Effector memory CD4-positive, alpha-beta T cell (primary cell): ENCODE data around the gene LENG9.

Experiments used
- DNase-seq, 3 donors: peaks; one replicate each; pipeline ENCODE4 v3.0.0-alpha.2; 2020
- H3K27ac ChIP-seq: 2 replicates; pipeline ENCODE4 v1.7.0; 2013; ENCODE audit warnings: mild to moderate bottlenecking, low read length, moderate library complexity; ENCODE audit not compliant: insufficient read depth, poor library complexity, severe bottlenecking
- H3K27me3 ChIP-seq: replicated peaks from 2 replicates; pipeline ENCODE4 v1.7.0; 2013; ENCODE audit warnings: mild to moderate bottlenecking, low read length; ENCODE audit not compliant: insufficient read depth, control insufficient read depth, poor library complexity, severe bottlenecking
- H3K36me3 ChIP-seq: 2 replicates; pipeline ENCODE4 v1.7.0; 2013; ENCODE audit warnings: mild to moderate bottlenecking, low read length, moderate library complexity; ENCODE audit not compliant: control insufficient read depth, insufficient read depth
- H3K4me1 ChIP-seq: 2 replicates; pipeline ENCODE4 v1.7.0; 2013; ENCODE audit warnings: low read length, mild to moderate bottlenecking; ENCODE audit not compliant: control insufficient read depth, insufficient read depth, poor library complexity, severe bottlenecking
- H3K4me3 ChIP-seq: 2 replicates; pipeline ENCODE4 v1.7.0; 2013; ENCODE audit warnings: low read length, low read depth, mild to moderate bottlenecking; ENCODE audit not compliant: insufficient read depth, poor library complexity, severe bottlenecking
- H3K9me3 ChIP-seq: 2 replicates; pipeline ENCODE4 v1.7.0; 2013; ENCODE audit warnings: mild to moderate bottlenecking, low read length, moderate library complexity; ENCODE audit not compliant: control insufficient read depth

Gene LENG9

DNA sequence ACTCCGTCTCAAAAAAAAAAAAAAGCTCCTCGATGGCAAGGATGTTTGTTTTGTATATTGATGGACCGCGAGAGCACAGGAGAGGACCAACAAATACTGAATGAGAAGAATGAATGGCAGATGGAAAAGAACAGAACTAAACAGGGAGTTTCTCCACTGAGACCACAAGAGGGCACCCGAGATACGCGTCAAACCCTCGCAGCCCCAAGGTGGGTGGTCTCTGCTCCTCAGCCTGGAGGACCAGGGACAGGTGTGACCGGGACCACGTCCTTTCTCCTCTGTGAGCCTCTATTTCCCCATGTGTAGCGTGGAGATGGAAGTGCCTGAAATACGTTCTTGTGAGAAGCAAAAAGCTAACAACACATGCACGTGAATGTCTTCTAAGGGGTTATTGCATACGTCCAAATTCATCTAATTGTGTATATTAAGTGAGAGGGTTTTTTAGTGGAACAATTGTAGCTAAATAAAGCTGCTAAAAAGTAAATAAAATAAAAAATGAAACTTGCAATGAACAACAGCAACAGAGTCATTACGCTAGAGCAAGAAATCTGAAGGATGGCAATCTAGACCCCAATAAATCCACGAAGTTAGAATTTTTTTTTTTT lies 17.9 kb upstream of the LENG9 start:
- Histone ChIP-seq H3K27me3 (no peaks in the 10 kb centered on the region), H3K36me3 (no peaks in the 10 kb centered on the region), H3K4me1 (no peaks in the 10 kb centered on the region), H3K9me3 (no peaks in the 10 kb centered on the region), H3K4me3 (no peak overlapping the region), H3K27ac (no peak overlapping the region)
- DNase-seq: no peak

DNA sequence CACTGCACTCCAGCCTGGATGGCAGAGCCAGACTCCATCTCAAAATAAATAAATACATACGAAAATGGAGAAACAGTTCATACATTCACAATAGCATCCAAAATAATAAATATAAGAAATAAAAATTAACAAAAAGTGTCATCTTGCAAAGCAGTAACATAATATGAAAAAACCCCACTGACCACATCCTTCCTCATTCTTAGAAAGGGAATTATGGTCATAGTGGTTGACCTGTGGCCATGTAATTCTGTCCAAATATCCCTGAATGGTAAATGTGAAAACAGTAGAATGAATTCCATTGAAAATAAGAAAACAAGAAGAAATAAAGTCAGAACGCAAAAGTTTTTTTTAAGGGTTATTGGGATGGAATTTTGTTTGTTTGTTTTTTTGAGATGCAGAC lies 16.5 kb upstream of the LENG9 start:
- no peaks in the 10 kb centered on the region for H3K27me3 ChIP-seq
- no peak overlapping the region for H3K27ac ChIP-seq
- no peaks in the 10 kb centered on the region for H3K9me3 ChIP-seq
- no peaks in the 10 kb centered on the region for H3K36me3 ChIP-seq
- no peak overlapping the region for H3K4me3 ChIP-seq
- H3K4me1 ChIP-seq: no peaks in the 10 kb centered on the region
- no peak for DNase-seq

DNA sequence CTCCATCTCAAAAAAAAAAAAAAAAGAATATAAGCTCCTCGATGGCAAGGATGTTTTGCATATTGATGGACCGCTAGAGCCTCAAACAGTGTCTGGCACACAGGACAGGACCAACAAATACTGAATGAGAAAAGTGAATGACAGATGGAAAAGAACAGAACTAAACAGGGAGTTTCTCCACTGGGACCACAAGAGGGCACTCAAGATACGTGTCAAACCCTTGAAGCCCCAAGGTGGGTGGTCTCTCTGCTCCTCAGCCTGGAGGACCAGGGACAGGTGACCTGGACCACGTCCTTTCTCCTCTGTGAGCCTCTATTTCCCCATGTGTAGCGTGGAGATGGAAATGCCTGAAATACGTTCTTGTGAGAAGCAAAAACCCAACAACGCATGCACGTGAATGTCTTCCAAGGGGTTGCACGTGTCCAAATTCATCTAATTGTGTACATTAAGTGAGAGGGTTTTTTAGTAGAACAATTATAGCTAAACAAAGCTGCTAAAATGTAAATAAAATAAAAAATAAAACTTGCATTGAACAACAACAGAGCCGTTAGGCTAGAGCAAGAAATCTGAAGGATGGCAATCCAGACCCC lies 15.2 kb upstream of the LENG9 start:
- no peak overlapping the region for H3K4me3 ChIP-seq
- no peak for DNase-seq
- no peaks in the 10 kb centered on the region for H3K27me3 ChIP-seq
- H3K36me3 ChIP-seq: no peaks in the 10 kb centered on the region
- H3K27ac ChIP-seq: no peak overlapping the region
- H3K4me1 ChIP-seq: no peaks in the 10 kb centered on the region
- H3K9me3 ChIP-seq: no peaks in the 10 kb centered on the region

DNA sequence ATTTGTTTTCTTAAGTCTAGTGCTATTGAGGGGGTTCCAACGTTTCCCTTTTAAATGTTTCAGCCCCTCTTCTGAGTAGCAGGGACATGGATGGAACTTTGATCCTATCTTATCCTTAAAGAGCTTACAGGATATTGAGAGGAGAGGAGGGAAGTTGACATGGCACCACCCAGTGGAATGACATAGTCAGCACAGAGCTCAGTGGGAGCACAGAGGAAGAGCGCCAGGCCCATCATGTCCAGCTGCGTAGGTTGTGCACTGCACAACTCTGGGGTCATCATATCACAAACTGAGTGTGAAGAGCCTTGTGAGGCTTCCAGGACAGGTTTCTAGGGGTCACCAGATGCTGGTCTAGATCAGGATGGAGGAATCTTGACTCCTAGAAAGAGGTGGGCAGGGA lies 14.1 kb upstream of the LENG9 start:
- Histone ChIP-seq H3K36me3 (no peaks in the 10 kb centered on the region), H3K27ac (no peak overlapping the region), H3K4me3 (no peak overlapping the region), H3K27me3 (no peaks in the 10 kb centered on the region), H3K4me1 (peaks cover 2% of the 10 kb centered on the region), H3K9me3 (no peaks in the 10 kb centered on the region)
- no peak for DNase-seq

DNA sequence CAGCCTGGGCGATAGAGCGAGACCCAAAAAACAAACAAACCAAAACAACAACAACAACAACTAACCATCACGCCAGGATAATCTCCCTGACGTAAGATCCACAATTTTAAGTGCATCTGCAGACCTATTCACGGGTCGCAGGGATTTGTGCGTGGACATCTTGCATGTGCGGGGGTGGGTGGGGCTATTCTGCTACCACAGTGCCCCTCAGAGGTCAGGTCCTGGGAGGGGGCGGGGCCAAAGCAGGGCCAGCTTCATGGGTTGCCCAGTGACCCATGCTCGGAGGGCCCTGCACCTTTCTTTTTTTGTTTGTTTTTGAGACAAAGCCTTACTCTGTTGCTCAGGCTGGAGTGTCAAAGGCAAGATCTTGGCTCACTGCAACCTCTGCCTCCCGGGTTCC lies 12.1 kb upstream of the LENG9 start:
- Histone ChIP-seq H3K4me1 (peaks cover 10% of the 10 kb centered on the region), H3K27me3 (peaks cover 11% of the 10 kb centered on the region), H3K9me3 (no peaks in the 10 kb centered on the region), H3K27ac (no peak overlapping the region), H3K36me3 (no peaks in the 10 kb centered on the region), H3K4me3 (no peak overlapping the region)
- DNase-seq: no peak

DNA sequence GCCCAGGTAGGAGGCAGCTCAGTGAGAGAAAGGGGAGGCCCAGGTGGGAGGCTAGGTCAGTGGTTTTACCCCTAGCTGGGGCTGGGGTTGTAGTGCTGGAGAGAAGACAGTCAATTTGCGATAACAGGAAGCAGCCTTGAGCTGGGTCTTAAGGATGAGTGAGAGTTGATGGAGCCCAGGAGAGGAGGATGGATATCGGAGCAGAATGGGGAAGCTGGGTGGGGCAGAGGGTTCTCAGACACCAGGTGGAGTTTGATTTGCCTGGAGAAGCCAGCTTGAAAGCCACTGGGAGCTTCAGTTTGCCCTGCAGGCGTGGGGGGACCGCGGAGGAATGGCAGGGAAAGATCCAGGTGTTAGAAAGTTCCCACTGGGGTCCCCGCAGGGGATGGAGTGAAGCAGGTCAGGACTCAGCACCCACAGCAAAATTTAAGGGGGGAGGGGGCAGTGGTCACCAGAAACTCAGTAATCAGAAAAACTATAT lies 10.4 kb upstream of the LENG9 start:
- peaks cover 18% of the 10 kb centered on the region for H3K27me3 ChIP-seq
- no peaks in the 10 kb centered on the region for H3K9me3 ChIP-seq
- no peaks in the 10 kb centered on the region for H3K36me3 ChIP-seq
- H3K4me3 ChIP-seq: no peak overlapping the region
- DNase-seq: no peak
- peaks cover 11% of the 10 kb centered on the region for H3K4me1 ChIP-seq
- no peak overlapping the region for H3K27ac ChIP-seq

DNA sequence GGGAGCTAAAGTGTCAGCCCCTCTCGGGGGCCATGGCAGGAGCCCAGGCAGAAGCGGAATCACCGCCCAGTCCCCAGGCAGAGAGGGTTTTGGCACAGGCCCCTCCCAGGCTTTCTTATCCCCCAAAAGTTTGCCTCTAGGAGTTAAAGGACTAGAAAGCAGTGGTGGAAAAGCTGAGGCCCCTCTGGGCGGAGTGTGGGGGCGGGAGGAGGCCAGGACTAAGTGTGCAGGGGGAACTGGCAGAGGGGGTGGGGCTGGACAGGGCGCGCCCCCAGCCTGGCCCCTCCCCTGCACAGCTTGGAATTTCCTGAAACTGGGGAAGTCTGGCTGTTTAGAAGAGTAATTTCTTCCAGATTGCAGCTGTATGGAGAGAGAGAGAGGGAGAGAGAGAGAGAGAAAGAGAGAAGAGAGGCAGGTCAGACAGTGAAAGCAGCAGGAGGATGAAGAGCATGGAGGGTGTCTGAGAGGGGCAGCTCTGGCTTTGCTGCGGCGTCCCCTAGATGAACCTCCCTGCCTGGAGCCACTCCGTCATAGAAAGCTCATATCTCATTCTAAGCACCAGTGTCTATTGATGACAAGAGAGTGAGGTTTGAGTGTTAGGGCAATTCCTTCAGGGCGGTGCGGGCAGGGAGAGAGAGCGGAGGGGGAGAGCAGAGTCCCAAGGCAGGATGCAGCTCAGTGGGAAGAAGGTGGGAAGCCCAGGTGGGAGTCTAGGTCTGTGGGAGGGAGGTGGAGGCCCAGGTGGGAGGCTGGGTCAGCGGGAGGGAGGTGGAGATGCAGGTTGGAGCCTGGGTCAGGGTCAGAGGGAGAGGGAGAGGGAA lies 9.7 kb upstream of the LENG9 start, which contains the start of gene CDC42EP5:
Gene CDC42EP5, minus strand, starts transcription at position 226 of the 821 bp plus-strand sequence. CDS start 7,749 bp downstream, outside the sequence.
- H3K4me3 ChIP-seq: no peak within 1 kb of the TSS
- no peaks in the 10 kb centered on the region for H3K9me3 ChIP-seq
- H3K36me3 ChIP-seq: no peaks in the 10 kb centered on the region
- peaks cover 18% of the 10 kb centered on the region for H3K27me3 ChIP-seq
- DNase-seq: no peak
- peaks cover 11% of the 10 kb centered on the region for H3K4me1 ChIP-seq
- H3K27ac ChIP-seq: no peak within 1 kb of the TSS

DNA sequence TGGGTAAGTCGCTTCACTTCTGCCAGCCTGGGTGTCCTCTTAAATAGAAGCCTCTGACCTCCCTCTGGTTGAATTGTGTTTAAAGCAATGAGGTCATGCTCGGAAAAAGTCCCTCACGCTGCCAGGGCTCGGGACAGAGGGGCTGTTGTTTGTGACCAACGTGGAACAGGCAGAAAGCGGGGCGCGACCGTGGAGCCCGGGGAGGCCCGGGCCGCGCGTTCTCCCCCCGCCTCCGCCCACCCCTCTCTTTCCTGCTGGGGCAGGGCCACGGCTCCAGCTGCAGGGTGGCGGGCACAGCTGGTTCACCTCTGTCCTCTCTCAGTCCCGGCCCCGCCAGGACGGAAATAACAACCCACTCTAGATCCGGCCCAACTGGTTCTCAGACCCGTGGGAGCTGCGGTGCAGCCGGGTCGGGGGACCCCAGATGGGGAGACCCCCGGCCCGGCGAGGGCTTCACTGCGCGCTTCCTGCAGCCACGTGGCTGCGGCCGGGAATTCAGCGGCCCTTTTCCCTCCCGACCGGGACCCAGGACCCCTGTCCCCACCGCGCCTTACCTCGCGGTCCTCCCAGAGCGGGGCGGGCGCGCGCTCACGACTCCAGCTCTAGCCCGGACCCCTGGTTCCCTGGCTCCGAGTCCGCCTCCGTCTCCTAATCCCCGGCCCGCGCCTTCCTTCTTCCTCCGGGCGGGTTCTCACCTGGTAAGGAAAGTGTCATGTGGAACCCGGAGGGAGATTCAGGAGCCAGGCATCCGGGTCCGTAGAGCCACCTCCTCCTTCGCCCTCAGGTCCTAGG lies 7.6 kb upstream of the LENG9 start:
- Histone ChIP-seq H3K4me3 (no peak overlapping the region), H3K9me3 (no peaks in the 10 kb centered on the region), H3K4me1 (peaks cover 11% of the 10 kb centered on the region), H3K36me3 (no peaks in the 10 kb centered on the region), H3K27me3 (peaks cover 18% of the 10 kb centered on the region), H3K27ac (no peak overlapping the region)
- no peak for DNase-seq

DNA sequence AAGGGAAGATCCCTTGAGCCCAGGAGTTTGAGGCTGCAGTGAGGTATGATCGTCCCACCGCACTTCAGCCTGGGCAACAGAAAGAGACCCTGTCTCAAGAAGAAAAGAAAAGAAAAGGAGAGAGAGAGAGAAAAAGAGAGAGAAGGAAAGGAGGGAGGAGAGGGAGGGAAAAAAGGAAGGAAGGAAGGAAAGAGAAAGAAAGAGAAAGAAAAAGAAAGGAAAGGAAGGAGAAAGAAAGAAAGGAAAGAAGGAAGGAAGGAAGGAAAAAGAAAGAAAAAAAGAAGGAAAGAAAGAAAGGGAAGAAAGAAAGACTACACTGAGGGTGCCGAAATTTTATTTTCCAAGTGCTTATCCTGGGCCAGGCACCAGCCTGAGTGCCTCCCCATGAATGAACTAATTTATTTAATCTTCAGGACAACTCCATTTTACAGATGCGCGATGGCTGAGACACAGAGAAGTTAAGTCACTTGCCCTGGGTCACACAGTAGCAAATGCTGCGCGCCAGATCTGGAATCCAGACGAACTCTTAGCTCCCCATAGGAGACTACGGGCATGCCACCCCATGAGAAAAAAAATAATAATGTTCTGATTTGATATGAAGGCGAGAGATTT lies 6.8 kb upstream of the LENG9 start:
- H3K36me3 ChIP-seq: no peaks in the 10 kb centered on the region
- no peak overlapping the region for H3K4me3 ChIP-seq
- H3K27ac ChIP-seq: no peak overlapping the region

More for the DNA sequence above, 6.8 kb upstream of the LENG9 start:
- H3K9me3 ChIP-seq: no peaks in the 10 kb centered on the region
- DNase-seq: no peak
- peaks cover 18% of the 10 kb centered on the region for H3K27me3 ChIP-seq
- peaks cover 11% of the 10 kb centered on the region for H3K4me1 ChIP-seq
